ENCODE data around the gene SEPTIN2.

SEPTIN2 gene

GRCh38 chr2:241344925-241345651 is 29.4 kb downstream of the SEPTIN2 start:
- Histone ChIP-seq H3K4me3 (ENCODE audit: low read depth in 1 of 2, low read length in 2 of 2) (no peak overlapping the region), H3K27me3 (ENCODE audit: control insufficient read depth in 1 of 2, insufficient read depth in 2 of 2, low read length in 2 of 2) (no peaks in the 10 kb centered on the region), H3K27ac (ENCODE audit: low read depth, low read length) (no peak overlapping the region), H3K9me3 (ENCODE audit: control insufficient read depth in 1 of 2, low read length in 2 of 2) (no peaks in the 10 kb centered on the region), H3K4me1 (ENCODE audit: control insufficient read depth in 1 of 2, insufficient read depth in 2 of 2, low read length in 2 of 2) (no peaks in the 10 kb centered on the region), H3K36me3 (ENCODE audit: control insufficient read depth in 1 of 2, insufficient read depth in 2 of 2, low read length in 2 of 2) (peaks cover 55 to 87% of the 10 kb centered on the region in 2 donors), H3K9ac (ENCODE audit: low read depth in 1 of 2, low read length in 2 of 2) (no peak overlapping the region)

- peaks cover 44 to 72% of the 10 kb centered on the region in 2 donors for H3K36me3 ChIP-seq (ENCODE audit: control insufficient read depth in 1 of 2, insufficient read depth in 2 of 2, low read length in 2 of 2)
Measured at GRCh38 chr2:241349941-241350340, 34.2 kb downstream of the SEPTIN2 start.

GRCh38 chr2:241350530-241350877 is 34.8 kb downstream of the SEPTIN2 start:
- Histone ChIP-seq H3K4me1 (ENCODE audit: control insufficient read depth in 1 of 2, insufficient read depth in 2 of 2, low read length in 2 of 2) (peaks cover 29 to 33% of the 10 kb centered on the region in 2 donors), H3K9ac (ENCODE audit: low read depth in 1 of 2, low read length in 2 of 2) (no peak overlapping the region), H3K4me3 (ENCODE audit: low read depth in 1 of 2, low read length in 2 of 2) (no peak overlapping the region), H3K27me3 (ENCODE audit: control insufficient read depth in 1 of 2, insufficient read depth in 2 of 2, low read length in 2 of 2) (no peaks in the 10 kb centered on the region), H3K36me3 (ENCODE audit: control insufficient read depth in 1 of 2, insufficient read depth in 2 of 2, low read length in 2 of 2) (peaks cover 38 to 66% of the 10 kb centered on the region in 2 donors), H3K9me3 (ENCODE audit: control insufficient read depth in 1 of 2, low read length in 2 of 2) (no peaks in the 10 kb centered on the region), H3K27ac (ENCODE audit: low read depth, low read length) (no peak overlapping the region)

More at GRCh38 chr2:241349941-241350340, 34.2 kb downstream of the SEPTIN2 start:
- Histone ChIP-seq H3K4me3 (ENCODE audit: low read depth in 1 of 2, low read length in 2 of 2) (no peak overlapping the region), H3K4me1 (ENCODE audit: control insufficient read depth in 1 of 2, insufficient read depth in 2 of 2, low read length in 2 of 2) (peaks cover 26 to 30% of the 10 kb centered on the region in 2 donors), H3K9ac (ENCODE audit: low read depth in 1 of 2, low read length in 2 of 2) (no peak overlapping the region), H3K27me3 (ENCODE audit: control insufficient read depth in 1 of 2, insufficient read depth in 2 of 2, low read length in 2 of 2) (no peaks in the 10 kb centered on the region), H3K27ac (ENCODE audit: low read depth, low read length) (no peak overlapping the region), H3K9me3 (ENCODE audit: control insufficient read depth in 1 of 2, low read length in 2 of 2) (no peaks in the 10 kb centered on the region)

GRCh38 chr2:241350878-241351639 is 35.3 kb downstream of the SEPTIN2 start:
- Histone ChIP-seq H3K4me1 (ENCODE audit: control insufficient read depth in 1 of 2, insufficient read depth in 2 of 2, low read length in 2 of 2) (peaks cover 29 to 33% of the 10 kb centered on the region in 2 donors), H3K36me3 (ENCODE audit: control insufficient read depth in 1 of 2, insufficient read depth in 2 of 2, low read length in 2 of 2) (peaks cover 33 to 61% of the 10 kb centered on the region in 2 donors), H3K9ac (ENCODE audit: low read depth in 1 of 2, low read length in 2 of 2) (peak overlapping the region in 1 of 2 donors; percentile 49), H3K9me3 (ENCODE audit: control insufficient read depth in 1 of 2, low read length in 2 of 2) (no peaks in the 10 kb centered on the region), H3K27me3 (ENCODE audit: control insufficient read depth in 1 of 2, insufficient read depth in 2 of 2, low read length in 2 of 2) (no peaks in the 10 kb centered on the region), H3K27ac (ENCODE audit: low read depth, low read length) (peak overlapping the region; percentile 27), H3K4me3 (ENCODE audit: low read depth in 1 of 2, low read length in 2 of 2) (peak overlapping the region; percentile 0 to 23)

- Histone ChIP-seq H3K9me3 (ENCODE audit: control insufficient read depth in 1 of 2, low read length in 2 of 2) (no peaks in the 10 kb centered on the region), H3K9ac (ENCODE audit: low read depth in 1 of 2, low read length in 2 of 2) (peak overlapping the region in 1 of 2 donors; percentile 21), H3K4me1 (ENCODE audit: control insufficient read depth in 1 of 2, insufficient read depth in 2 of 2, low read length in 2 of 2) (peaks cover 29 to 33% of the 10 kb centered on the region in 2 donors), H3K36me3 (ENCODE audit: control insufficient read depth in 1 of 2, insufficient read depth in 2 of 2, low read length in 2 of 2) (peaks cover 31 to 55% of the 10 kb centered on the region in 2 donors), H3K27me3 (ENCODE audit: control insufficient read depth in 1 of 2, insufficient read depth in 2 of 2, low read length in 2 of 2) (no peaks in the 10 kb centered on the region), H3K27ac (ENCODE audit: low read depth, low read length) (peak overlapping the region; percentile 27), H3K4me3 (ENCODE audit: low read depth in 1 of 2, low read length in 2 of 2) (peak overlapping the region; percentile 19 to 23)
Measured at GRCh38 chr2:241351640-241352031, 35.9 kb downstream of the SEPTIN2 start.

- H3K36me3 ChIP-seq (ENCODE audit: control insufficient read depth in 1 of 2, insufficient read depth in 2 of 2, low read length in 2 of 2) = peaks cover 26 to 49% of the 10 kb centered on the region in 2 donors
- H3K9ac ChIP-seq (ENCODE audit: low read depth in 1 of 2, low read length in 2 of 2) = no peak overlapping the region
- H3K4me1 ChIP-seq (ENCODE audit: control insufficient read depth in 1 of 2, insufficient read depth in 2 of 2, low read length in 2 of 2) = peaks cover 33 to 34% of the 10 kb centered on the region in 2 donors
- H3K4me3 ChIP-seq (ENCODE audit: low read depth in 1 of 2, low read length in 2 of 2) = no peak overlapping the region
- peak overlapping the region; percentile 24 for H3K27ac ChIP-seq (ENCODE audit: low read depth, low read length)
- H3K27me3 ChIP-seq (ENCODE audit: control insufficient read depth in 1 of 2, insufficient read depth in 2 of 2, low read length in 2 of 2) = no peaks in the 10 kb centered on the region
- H3K9me3 ChIP-seq (ENCODE audit: control insufficient read depth in 1 of 2, low read length in 2 of 2) = no peaks in the 10 kb centered on the region
Measured at GRCh38 chr2:241352227-241352626, 36.5 kb downstream of the SEPTIN2 start.

GRCh38 chr2:241354668-241355658 is 39.2 kb downstream of the SEPTIN2 start:
- Histone ChIP-seq H3K9me3 (ENCODE audit: control insufficient read depth in 1 of 2, low read length in 2 of 2) (no peaks in the 10 kb centered on the region), H3K36me3 (ENCODE audit: control insufficient read depth in 1 of 2, insufficient read depth in 2 of 2, low read length in 2 of 2) (peaks cover 14 to 33% of the 10 kb centered on the region in 2 donors), H3K9ac (ENCODE audit: low read depth in 1 of 2, low read length in 2 of 2) (peak overlapping the region; percentile 36 to 44), H3K4me3 (ENCODE audit: low read depth in 1 of 2, low read length in 2 of 2) (peak overlapping the region; percentile 44 to 54), H3K27me3 (ENCODE audit: control insufficient read depth in 1 of 2, insufficient read depth in 2 of 2, low read length in 2 of 2) (no peaks in the 10 kb centered on the region), H3K27ac (ENCODE audit: low read depth, low read length) (peak overlapping the region; percentile 91), H3K4me1 (ENCODE audit: control insufficient read depth in 1 of 2, insufficient read depth in 2 of 2, low read length in 2 of 2) (peaks cover 52 to 54% of the 10 kb centered on the region in 2 donors)

GRCh38 chr2:241355983-241356870 is 40.5 kb downstream of the SEPTIN2 start, which contains the start of gene FARP2:
Gene FARP2, plus strand, starts transcription at chr2:241356285. Its CDS starts 16,823 bp downstream, at chr2:241373108.
- Histone ChIP-seq H3K4me1 (ENCODE audit: control insufficient read depth in 1 of 2, insufficient read depth in 2 of 2, low read length in 2 of 2) (peaks cover 43 to 49% of the 10 kb centered on the region in 2 donors), H3K9ac (ENCODE audit: low read depth in 1 of 2, low read length in 2 of 2) (peak within 1 kb of the TSS; percentile 84 to 87), H3K4me3 (ENCODE audit: low read depth in 1 of 2, low read length in 2 of 2) (peak within 1 kb of the TSS; percentile 75 to 76), H3K9me3 (ENCODE audit: control insufficient read depth in 1 of 2, low read length in 2 of 2) (no peaks in the 10 kb centered on the region), H3K27me3 (ENCODE audit: control insufficient read depth in 1 of 2, insufficient read depth in 2 of 2, low read length in 2 of 2) (no peaks in the 10 kb centered on the region), H3K36me3 (ENCODE audit: control insufficient read depth in 1 of 2, insufficient read depth in 2 of 2, low read length in 2 of 2) (peaks cover 4 to 22% of the 10 kb centered on the region in 2 donors), H3K27ac (ENCODE audit: low read depth, low read length) (peak within 1 kb of the TSS; percentile 91)

GRCh38 chr2:241356871-241357260 is 41.1 kb downstream of the SEPTIN2 start:
- peaks cover 4 to 16% of the 10 kb centered on the region in 2 donors for H3K36me3 ChIP-seq (ENCODE audit: control insufficient read depth in 1 of 2, insufficient read depth in 2 of 2, low read length in 2 of 2)
- H3K27me3 ChIP-seq (ENCODE audit: control insufficient read depth in 1 of 2, insufficient read depth in 2 of 2, low read length in 2 of 2) = no peaks in the 10 kb centered on the region
- H3K9me3 ChIP-seq (ENCODE audit: control insufficient read depth in 1 of 2, low read length in 2 of 2) = no peaks in the 10 kb centered on the region
- peak overlapping the region; percentile 75 to 76 for H3K4me3 ChIP-seq (ENCODE audit: low read depth in 1 of 2, low read length in 2 of 2)
- H3K4me1 ChIP-seq (ENCODE audit: control insufficient read depth in 1 of 2, insufficient read depth in 2 of 2, low read length in 2 of 2) = peaks cover 40 to 49% of the 10 kb centered on the region in 2 donors
- peak overlapping the region; percentile 76 for H3K27ac ChIP-seq (ENCODE audit: low read depth, low read length)
- H3K9ac ChIP-seq (ENCODE audit: low read depth in 1 of 2, low read length in 2 of 2) = peak overlapping the region; percentile 84 to 87
